Activated CD4-positive, alpha-beta T cell treated with anti-CD3 and anti-CD28 coated beads for 1 hour (primary cell): Measurements from ENCODE around the gene SMIM21.

Experiments used
- DNase-seq: peaks from one replicate; pipeline ENCODE4 v3.0.0-alpha.2; 2020

Gene SMIM21

GRCh38 chr18:75374466-75374865 is 53.0 kb downstream of the SMIM21 start:
- DNase-seq: no peak

GRCh38 chr18:75369026-75369721 is 58.3 kb downstream of the SMIM21 start:
- no peak for DNase-seq

GRCh38 chr18:75365837-75366236 is 61.7 kb downstream of the SMIM21 start:
- DNase-seq: no peak

GRCh38 chr18:75365254-75365629 is 62.3 kb downstream of the SMIM21 start:
- no peak for DNase-seq

- no peak for DNase-seq
These were observed 62.8 kb downstream of the SMIM21 start for GRCh38 chr18:75364512-75365253.

GRCh38 chr18:75363446-75364225 is 63.9 kb downstream of the SMIM21 start:
- DNase-seq: no peak

GRCh38 chr18:75362435-75362834 is 65.1 kb downstream of the SMIM21 start:
- no peak for DNase-seq

GRCh38 chr18:75360941-75361340 is 66.6 kb downstream of the SMIM21 start:
- DNase-seq: no peak

- no peak for DNase-seq
These were observed 67.3 kb downstream of the SMIM21 start for GRCh38 chr18:75360215-75360614.
